HCEC 1CT (cell line): Measurements from ENCODE around the gene TKT.
A peak's percentile ranks its signal among the peaks of the same experiment; 100 is the strongest.
"Not testable (repeated sequence)": the region's sequence is repeated elsewhere in the genome, so short reads cannot be mapped to it uniquely, and the experiment has no call there.

Experiments used
- DNase-seq: peaks from one replicate; pipeline ENCODE4 v3.0.0-alpha.2; 2017

TKT gene

GRCh38 chr3:53259427-53260259 lies 3.8 kb upstream of the TKT start:
- no peak for DNase-seq

DNA sequence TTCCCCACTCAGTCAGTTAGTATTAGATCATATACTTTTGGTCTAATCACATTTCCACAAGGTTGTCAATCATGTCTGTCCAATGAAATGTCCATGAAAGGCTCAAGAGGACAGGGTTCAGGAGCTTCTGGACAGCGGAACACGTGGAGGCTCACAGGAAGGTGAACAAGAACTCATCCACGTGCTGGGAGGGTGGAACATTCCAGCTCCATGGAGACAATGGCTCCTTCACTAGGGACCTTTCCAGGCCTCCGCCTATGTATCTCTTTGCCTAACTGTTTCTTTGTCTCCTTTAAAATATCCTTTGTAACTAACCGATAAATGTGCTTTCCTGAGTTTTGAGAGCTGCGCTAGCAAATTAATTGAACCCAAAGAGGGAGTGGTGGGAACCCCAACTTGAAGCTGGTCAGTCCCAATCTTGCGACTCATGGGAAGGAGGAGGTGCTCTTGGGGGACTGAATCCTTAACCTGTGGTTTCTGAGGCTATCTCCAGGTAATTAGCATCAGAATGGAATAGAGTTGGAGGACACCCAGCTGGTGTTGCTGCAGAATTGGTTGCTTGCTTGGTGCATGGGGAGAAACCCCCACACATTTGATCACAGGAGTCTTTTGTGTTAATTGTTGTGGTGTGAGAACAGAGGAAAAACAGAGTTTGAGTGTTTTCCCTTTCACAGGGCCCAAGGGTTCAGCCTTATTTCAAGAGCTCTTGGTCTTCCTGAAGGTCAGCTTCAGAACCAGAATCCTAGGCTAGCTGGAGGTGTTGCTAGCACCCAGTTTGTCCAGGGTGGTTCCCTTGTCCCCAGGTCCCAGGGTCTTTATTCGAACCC lies 3.0 kb upstream of the TKT start:
- DNase-seq: no peak

- no peak for DNase-seq
Observed at GRCh38 chr3:53257465-53257864, 1.6 kb upstream of the TKT start.

GRCh38 chr3:53256704-53257055 lies 858 bp upstream of the TKT start:
- no peak for DNase-seq

DNA sequence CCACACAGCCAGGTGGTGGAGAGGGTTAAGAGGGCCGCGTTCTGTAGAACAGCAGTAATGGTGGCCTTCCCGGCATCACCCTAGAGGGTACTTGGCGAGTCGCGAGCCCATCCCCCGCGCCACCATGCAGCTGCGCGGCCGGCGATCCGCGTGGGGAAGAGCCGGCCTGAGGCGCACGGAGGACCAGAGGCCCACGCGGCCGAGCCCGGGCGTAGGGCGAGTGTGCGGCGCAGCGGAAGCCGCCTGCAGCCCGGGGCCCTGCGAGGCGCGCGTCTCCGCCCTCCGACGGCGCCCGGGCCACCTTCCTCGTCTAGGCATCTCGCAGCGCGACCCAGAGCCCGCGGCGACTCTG lies 423 bp downstream of the TKT start:
- DNase-seq: peak; percentile 32

DNA sequence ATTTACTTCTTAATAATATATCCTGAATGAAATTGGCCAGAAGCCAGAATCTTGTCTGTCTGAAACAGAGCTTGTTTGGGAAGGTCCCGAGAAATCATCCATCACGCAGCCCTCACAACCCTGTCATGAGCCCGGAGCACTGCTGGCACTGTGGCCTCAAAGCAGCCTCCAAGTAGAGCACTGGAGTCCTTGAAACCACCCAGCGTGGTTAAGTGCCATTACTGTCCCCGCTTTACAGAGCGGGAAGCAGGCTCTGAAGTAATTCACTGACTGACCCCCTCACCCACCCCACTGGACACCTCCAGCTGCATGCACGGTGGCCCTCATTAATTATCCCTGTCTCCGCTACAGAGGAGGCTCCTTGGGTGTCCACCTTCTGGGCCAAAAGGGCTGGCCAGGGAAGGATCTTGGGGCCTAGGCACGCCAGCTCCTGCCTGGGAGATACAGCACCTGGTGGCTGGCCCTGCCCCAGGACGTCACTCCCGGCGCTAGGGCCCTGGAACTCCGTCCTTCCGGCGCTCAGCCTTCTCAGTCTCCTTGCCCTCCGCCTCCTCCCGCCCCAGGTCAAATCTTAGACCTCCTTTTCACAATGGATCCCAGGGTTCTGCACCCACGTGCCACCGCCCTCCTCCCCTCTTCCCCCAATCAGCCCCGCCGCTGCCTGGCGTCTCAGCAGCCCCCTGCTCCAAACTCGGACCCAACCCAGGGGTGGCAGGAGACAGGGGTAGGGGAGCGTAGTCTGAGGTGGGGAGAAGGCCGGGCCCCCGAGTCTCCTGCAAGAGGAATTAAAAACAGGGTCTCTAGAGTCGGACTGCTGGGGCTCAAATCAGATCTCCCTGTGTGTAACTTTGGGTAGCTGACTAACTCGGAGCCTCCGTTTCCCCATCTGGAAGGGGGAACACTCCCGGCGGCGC lies 1.1 kb downstream of the TKT start:
- DNase-seq: peak; percentile 72

DNA sequence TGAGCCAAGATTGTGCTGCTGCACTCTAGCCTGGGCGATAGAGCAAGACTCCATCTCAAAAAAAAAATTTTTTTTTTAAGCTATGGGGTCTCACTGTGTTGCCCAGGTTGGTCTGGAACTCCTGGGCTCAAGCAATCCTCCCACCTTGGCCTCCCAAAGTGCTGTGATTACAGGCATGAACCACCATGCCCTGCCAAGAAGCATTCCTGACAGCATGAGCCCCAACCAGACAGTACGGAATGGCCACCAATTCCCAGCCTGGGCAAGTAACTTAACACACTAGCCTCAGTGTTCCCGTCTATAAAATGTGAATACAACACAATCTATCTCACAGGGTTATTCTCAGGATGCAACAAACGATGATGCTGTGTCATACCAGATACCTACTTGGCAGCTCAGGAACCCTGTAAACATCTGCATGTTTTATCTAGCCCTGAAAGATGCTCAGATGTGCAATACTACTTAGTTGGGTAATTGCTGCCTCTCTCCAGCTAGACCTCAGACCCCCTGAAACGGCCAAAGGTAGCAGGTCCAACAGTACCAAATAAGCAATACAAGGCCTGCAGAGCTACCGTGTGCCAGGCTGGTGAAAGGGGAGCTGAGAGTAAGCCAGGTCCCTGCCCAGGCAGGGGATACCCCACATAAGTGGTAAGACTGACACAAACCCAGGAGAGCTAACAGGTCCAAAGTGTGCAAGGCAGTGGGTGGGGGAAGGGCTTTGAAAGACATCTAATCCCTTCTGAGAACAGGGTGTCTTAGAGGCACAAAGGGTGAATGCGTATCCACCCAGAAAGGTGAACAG lies 1.9 kb downstream of the TKT start:
- no peak for DNase-seq

DNA sequence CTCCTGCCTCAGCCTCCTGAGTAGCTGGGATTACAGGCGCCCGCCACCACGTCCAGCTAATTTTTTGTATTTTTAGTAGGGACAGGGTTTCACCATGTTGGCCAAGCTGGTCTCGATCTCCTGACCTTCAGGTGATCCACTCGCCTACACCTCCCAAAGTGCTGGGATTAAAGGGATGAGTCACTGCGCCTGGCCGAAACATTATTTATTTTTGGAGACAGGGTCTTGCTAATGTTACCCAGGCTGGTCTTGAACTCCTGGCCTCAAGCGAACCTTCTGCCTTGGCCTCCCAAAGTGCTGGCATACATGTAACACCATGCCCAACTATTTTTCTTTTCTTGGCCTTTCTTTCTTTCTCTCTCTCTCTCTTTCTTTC lies 2.9 kb downstream of the TKT start:
- not testable (repeated sequence) for DNase-seq

GRCh38 chr3:53252096-53252946 lies 3.5 kb downstream of the TKT start:
- no peak for DNase-seq

GRCh38 chr3:53250881-53251605 lies 4.8 kb downstream of the TKT start:
- no peak for DNase-seq

GRCh38 chr3:53250453-53250852 lies 5.4 kb downstream of the TKT start:
- DNase-seq: no peak

DNA sequence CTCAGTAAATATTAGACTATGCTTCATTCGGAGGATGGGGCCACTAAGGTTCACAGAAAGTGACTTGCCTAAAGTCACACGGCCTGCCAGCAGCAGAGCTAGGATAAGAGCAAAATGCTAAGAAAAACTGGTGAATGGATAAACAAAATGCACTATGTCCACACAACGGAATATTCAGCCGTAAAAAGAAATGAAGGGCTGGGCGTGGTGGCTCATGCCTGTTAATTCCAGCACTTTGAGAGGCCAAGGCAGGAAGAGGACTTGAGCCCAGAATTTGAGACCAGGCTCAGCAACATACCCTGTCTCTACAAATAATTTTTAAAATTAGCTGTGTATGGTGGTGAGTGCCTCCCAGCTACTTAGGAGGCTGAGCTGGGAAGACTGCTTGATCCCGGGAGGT lies 7.7 kb downstream of the TKT start:
- no peak for DNase-seq

DNA sequence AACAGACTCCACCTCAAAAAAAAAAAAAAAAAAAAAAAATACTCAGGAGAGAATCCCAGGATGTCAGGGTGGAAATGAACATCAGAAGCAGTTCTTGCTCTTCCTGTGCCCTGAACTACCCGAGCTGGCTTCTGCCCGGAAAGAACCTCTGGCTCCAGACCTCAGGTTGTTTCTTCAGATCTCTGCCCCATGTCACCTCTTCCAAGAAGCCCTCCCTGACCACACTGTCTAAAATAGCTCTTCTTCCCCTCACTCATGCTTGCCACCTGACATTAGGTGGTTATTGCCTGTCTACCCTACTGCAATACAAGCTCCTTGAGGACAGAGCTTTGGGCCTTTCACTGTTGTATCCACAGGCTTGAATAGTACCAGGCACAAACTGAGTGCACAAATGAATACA lies 8.2 kb downstream of the TKT start:
- no peak for DNase-seq

DNA sequence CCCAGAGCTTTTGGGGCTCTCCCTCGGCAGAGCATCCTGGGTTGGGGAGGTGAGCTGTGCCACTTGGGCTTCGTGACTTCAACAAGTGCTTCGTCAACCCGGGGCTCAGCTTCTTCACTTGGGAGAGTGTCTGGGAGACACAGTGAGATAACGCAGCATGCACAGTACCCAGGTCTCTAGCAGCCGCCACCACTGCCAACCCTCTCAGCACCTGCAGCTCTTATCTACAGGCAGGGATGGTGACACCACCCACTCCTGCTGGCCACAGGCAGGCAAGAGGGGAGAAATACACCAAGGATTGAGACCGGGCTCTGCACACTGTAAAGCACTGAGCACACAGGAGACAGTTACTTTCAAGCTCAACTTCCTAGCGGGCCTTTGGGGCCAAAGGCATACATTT lies 11.6 kb downstream of the TKT start:
- DNase-seq: no peak

- DNase-seq: no peak
Observed at GRCh38 chr3:53243785-53244184, 12.0 kb downstream of the TKT start.

- DNase-seq: no peak
Observed at GRCh38 chr3:53243165-53243564, 12.7 kb downstream of the TKT start.

DNA sequence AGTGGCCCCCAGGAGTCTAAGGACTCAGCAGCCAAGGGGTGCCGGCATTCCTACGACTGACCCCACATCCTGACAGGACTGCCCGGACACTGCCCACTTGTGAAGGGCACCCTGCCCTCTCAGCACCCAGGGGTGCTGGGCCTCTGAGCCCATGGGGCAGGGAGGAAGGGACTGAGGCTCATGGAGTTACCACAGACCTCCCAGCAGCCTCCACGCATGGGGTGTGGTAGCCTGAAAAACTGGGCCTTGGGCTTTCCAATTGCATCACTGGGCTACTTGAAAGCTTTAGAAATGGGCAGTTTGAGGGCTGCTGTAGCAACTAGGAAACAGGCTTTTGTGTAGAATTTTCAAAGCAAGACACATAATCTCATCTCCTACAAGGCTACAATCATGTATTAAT lies 13.2 kb downstream of the TKT start:
- DNase-seq: no peak

DNA sequence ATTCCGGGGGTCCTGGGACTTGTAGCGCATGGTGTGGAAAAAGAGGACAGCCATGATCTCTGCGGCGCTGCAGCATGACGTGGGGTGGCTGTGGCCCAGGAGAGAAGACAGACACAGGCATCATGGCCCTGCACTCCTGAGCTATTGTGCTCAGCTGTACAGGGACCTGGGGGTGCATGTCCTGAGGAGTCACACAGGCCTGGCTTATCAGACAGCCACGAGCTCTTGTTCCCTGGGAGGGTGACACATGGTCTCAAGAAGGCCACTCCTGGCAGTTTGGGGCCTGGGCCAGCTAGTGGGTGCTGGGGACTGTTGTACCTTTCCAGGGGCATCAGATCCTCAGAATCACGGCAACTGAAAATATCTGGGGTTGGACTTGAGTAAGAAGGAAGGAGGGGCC lies 13.7 kb downstream of the TKT start:
- DNase-seq: no peak

DNA sequence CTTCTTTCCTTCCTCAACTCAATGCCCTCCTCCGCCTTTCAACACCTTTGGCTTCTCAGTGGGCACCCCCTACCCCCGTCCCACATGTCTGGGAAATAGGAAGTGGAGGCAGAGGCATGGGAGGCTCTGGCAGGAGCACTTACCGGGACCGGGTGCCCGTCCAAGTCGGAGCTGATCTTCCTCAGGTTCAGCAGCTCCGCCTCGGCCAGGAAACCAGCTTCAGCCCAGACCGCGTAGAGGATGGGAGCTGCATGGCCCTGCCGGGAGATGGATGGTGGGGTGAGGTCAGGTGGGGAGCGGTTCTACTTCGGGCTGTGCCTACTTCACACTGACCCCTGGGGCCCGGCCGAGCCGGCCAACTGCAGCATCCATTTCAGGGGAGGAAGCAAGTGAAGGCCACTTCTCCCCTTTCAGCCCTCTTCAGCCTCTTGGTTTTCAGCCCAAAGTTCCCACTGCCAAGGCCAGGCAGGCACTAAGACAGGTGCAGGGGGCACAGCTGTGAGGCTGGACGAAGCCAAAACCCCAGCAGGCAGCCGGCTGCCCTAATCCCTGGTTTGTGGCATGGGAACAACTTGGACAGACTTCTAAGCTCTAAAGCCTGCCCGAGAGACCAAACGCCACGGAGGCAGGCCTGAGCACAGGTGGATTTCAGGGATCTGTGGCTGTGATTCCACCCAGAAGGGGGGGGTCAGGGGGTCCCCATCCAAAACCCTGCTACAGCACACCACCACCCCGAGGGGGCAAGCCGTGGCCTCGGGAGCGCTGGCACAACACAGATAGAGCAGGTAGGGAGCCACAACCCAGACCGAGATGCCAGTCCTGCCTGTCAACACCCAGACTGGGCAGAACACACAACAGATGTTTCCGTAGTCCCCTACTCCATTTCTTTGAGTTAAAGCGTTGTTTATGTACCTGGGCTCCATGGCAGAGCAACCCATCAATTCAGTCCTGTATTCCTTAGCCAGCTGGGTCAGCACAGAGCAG lies 14.5 kb downstream of the TKT start:
- DNase-seq: no peak

GRCh38 chr3:53239800-53240199 lies 16.0 kb downstream of the TKT start:
- no peak for DNase-seq
